ENCODE data around the gene UBN1.

Gene UBN1

DNA sequence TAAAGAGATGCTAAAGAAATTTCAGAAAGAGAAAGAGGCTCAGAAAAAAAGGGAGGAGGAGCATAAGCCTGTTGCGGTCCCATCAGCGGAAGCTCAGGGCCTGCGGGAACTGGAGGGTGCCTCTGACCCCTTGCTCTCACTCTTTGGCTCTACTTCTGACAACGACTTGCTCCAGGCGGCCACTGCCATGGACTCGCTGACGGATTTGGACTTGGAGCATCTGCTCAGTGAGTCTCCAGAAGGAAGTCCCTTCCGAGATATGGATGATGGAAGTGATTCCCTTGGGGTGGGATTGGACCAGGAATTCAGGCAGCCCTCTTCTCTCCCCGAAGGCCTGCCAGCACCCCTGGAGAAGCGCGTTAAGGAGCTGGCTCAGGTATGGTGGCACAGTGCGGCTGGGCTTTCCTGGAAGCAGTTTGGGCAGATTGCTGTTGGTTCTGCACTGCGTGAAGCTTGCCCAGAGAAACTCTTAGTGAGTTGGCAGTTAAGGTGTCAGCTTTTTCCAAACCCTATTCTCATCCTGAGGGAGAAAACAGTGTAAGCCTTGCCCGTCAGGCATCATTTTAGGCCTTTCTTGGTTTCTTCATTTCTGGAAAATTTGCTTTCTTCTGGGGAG, 13.6 kb downstream of the UBN1 start:
- DNase-seq (ENCODE audit: low read depth, low spot score): no peak

DNA sequence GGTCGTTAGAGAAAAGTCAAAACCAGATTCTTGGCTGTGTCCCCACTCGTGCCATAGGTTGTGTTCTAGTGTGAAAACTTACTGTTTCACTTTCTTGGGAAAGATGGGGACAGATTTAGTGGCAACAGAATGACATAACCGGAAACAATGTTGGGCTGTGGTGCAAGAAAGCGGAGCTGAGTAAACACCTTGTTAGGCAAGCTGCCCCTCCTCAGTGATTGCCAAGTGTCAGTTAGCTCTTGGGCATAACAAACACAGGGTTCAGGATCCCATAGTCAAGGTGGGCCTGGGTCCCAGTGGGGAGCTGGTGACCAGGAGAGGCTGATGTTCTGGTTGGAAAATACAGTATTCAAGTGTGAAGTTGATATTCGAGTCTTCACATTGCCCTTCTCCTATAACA, 15.4 kb downstream of the UBN1 start:
- no peak for DNase-seq (ENCODE audit: low read depth, low spot score)

DNA sequence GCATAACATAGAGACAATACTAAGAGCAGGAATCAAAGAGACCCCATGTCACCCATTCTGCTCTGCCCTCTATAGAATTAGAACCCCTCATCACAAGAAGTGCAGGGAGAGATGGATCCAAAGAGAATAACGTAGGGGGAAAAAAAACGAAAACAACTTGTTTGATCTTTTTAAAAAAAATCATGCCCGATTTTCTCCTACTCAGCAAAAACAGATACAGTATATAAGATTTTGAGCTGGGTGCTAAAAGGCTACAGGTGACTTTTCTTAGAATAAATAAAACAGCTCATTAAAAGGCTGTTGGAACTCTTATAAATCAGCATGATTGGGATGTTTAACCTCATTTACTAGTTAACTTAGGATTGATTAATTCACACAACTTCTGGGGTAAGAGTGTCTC, 17.4 kb downstream of the UBN1 start:
- DNase-seq (ENCODE audit: low read depth, low spot score): no peak

DNA sequence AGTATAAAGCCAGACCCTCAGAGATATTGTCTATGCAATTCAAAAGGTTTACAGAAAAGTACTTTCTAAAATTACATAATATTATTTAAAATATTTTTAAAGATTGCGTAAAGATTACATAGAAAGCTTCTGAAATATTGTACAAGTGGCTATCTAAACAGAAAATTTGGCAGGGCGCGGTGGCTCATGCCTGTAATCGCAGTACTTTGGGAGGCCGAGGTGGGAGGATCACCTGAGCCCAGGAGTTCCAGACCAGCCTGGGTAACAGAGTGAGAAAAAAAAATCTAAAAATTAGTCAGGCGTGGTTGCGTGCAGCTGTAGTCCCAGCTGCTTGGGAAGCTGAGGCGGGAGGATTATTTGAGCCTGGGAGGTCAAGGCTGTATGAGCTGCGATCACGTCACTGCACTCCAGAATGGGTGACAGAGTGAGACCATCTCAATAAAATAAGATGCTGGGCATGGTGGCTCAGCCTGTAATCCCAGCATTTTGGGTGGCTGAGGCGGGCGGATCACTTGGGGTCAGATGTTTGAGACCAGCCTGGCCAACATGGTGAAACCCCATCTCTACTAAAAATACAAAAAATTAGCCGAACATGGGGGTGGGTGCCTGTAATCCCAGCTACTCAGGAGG, 18.1 kb downstream of the UBN1 start:
- no peak for DNase-seq (ENCODE audit: low read depth, low spot score)

DNA sequence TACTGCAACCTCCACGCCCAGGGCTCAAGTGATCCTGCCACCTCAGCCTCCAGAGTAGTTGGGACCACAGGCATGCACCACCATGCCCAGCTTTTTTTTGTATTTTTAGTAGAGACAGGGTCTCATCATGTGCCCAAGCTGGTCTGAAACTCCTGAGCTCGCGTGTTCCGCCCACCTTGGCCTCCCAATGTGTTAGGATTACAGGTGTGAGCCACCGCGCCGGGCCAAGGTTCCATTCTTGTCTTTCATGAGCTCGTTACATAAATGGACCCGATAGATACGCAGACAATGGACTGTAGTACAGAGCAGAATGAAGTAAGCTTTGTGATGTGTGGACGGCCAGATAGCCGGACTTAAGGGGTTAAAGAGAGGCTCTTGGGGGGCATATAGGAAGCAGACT, 19.3 kb downstream of the UBN1 start:
- DNase-seq (ENCODE audit: low read depth, low spot score): no peak

DNA sequence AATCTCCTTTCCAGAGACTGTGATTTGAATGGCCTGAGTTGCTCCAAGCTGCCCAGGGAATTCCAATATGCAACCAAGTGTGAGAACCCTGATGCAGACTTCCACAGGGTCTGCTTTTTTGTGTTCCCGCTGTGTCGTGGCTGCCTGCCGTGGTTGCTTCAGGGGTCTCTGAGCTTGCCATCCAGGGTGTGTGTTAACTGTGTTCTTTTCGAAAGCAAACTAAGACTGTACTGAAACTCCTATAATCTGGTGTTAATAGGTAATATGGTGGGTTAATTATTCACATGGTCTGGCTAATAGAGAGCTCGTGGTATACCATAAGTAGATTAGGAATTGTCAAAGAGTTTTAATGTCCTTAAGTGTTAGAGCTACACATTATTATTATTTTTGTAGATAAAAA, 20.7 kb downstream of the UBN1 start:
- DNase-seq (ENCODE audit: low read depth, low spot score): no peak

DNA sequence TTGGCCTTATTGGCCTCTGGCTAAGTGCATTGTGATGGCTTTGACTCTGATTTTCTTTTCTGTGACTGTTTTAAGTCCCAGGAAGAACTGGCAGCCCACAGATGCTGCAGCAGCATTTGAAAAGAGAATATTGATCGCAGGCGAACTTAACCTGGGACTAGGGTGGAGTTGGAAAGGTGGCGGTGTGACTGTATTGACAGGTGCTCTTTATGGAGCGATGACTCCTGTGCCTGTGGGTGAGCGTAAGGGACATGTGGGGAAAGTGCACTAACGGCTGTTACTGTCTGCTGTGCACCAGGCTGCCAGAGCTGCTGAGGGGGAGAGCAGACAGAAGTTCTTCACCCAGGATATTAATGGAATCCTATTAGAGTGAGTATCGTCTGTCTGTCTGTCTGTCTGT, 21.3 kb downstream of the UBN1 start:
- DNase-seq (ENCODE audit: low read depth, low spot score): no peak

DNA sequence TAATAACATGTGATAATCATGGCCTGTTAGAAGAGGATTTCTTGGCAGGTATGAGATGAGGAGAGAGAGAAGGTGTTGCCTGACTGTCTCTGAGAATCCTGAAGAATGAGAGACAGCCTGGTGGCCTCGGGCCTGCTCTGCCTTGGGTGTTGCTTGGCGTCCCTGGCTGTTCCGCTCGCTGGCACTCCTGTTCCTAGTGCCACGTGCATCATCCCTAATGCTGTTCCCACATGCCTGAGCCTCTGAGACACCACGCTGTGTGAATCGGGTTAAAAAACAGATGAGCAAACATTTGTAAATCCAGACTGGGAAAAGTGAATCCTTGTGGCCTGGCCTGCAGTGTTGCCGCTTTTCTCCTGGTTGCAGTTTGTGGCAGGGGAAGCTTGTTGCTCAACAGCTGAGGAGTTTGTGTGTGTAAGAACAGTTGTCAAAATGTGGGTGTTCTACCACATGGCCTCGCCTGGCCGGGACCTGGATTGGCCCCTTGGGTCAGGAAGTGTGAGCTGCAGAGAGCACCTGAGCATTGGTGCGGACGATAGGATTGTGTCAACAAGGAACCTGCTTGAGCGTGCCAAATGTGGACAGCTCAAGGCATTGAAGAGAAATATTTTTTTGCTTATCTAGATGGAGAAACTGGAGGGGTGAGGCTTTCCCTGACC, 22.0 kb downstream of the UBN1 start:
- no peak for DNase-seq (ENCODE audit: low read depth, low spot score)

DNA sequence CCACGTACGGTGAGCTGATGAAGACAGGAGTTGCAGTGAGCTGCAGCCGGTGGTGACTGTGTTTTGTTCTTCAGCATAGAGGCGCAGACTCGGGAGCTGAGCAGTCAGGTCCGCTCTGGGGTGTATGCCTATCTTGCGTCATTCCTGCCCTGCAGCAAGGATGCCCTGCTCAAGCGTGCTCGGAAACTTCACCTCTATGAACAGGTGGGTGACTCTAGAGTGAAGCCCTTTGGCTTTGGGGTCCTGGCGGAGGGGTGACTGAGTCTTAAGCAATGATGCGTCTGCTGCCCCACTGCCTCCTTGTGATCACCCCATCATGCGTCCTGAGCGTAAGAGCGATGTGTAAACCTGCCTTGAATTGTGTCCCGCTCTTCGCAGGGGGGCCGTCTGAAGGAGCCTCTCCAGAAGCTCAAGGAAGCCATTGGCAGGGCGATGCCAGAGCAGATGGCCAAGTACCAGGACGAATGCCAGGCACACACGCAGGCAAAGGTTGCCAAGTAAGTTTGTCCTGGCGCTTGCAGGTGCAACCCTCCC, 22.9 kb downstream of the UBN1 start:
- no peak for DNase-seq (ENCODE audit: low read depth, low spot score)

DNA sequence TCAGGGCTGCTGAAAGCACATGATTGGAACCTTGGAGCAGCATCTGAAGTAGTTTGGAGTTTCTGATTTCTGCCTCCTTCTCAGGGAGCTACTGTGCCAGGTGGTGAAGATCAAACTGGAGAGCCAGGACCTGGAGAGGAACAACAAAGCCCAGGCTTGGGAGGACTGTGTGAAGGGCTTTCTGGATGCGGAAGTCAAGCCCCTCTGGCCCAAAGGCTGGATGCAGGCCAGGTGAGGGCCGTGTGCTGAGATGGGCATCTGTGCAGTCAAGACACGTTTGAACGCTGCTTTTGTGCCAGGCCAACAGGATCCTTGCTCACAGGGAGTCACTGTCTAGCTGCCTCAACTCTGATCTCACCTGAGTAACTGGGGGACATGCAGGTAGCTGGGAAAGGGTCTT, 23.8 kb downstream of the UBN1 start:
- no peak for DNase-seq (ENCODE audit: low read depth, low spot score)

DNA sequence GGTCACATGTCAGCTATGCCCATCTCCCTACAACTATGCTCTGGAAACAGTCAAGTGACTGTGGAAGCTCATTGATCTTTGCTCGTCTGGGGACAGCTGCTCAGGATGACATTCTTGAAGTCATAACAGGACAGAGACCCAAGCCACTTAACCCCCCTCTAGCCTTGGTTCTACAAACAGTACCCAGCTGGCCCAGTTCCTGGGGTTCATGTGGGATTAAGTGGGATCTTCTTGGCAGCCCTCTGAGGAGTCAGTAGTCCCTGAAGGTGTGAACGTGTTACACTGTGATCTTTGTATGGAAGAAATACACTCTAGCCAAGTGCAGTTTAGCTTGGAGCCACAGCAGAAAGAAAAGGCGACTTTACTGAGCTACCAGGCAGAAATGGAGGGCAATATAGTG, 25.8 kb downstream of the UBN1 start:
- no peak for DNase-seq (ENCODE audit: low read depth, low spot score)

DNA sequence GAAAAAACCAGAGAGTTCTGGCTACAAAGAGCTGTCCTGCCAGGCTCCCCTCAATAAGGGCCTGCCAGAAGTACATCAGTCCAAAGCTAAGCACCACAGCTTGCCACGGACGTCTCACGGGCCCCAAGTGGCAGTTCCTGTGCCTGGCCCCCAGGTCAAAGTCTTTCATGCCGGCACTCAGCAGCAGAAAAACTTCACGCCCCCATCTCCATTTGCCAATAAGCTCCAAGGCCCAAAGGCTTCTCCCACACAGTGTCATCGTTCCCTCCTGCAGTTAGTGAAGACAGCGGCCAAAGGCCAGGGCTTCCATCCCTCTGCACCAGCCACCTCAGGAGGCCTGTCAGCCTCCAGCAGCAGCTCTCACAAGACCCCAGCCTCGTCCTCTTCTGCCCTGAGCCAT, 27.4 kb downstream of the UBN1 start:
- DNase-seq (ENCODE audit: low read depth, low spot score): no peak

DNA sequence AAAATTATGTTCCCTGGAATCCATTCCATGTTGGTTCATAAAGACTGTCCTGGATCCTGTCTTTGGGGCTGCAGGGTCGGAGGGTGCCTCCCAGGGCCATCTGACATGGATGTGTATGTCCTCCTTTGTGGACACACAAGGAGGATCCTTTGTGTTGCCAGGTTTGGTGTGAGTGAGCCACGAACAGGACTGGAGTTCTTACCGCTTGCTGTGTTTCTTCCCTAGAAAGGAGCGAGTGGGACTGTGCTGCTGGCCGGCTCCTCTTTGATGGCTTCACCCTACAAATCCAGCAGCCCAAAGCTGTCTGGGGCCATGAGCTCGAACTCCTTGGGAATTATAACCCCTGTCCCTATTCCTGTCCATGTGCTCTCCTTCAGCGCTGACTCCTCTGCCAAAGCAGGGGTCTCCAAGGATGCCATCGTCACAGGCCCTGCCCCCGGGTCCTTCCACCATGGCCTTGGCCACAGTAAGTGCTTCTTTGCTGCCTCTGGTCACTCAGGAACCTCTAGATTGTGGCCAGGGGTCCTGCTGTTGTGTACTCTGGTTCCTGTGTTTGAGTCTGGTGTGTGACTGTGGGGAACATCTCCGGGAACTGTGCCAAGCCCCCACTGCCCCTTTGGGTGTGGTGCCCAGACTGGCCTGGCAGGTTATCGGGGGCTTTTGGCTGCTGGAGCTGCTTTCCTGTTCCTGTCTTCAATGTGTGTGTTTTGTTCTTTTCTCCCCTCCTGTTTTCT, 29.5 kb downstream of the UBN1 start:
- no peak for DNase-seq (ENCODE audit: low read depth, low spot score)

DNA sequence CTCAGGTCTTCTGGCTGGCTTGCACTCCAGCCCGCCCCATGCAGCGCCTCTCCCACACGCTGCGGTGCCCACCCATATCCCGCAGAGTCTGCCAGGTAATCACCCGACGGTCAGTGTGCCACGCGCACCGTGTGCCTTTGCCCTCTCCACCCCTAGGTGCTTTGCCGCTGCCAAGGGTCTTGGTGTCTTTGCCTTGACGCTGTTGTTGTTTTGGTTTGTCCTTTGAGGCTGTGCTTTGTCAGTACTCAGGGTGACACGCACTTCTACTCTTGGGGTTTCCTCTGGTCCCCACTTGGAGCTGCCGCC, 30.1 kb downstream of the UBN1 start:
- DNase-seq (ENCODE audit: low read depth, low spot score): no peak

DNA sequence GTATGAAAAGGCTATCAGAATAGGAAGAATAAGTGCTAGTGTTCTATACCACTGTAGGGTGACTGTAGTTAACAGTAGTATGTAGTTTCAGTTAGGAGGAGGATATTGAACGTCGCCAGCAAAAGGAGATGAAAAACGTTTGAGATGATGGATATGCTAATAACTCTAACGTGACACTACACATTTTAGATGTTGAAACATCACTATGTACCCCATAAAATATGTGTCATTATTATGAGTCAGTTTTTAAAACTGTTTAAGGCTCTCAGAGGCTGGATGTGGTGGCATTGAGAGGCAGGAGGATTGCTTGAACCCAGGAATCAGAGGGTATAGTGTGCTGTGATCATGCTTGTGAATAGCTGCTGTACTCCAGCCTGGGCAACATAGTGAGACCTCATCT, 31.8 kb downstream of the UBN1 start:
- no peak for DNase-seq (ENCODE audit: low read depth, low spot score)

DNA sequence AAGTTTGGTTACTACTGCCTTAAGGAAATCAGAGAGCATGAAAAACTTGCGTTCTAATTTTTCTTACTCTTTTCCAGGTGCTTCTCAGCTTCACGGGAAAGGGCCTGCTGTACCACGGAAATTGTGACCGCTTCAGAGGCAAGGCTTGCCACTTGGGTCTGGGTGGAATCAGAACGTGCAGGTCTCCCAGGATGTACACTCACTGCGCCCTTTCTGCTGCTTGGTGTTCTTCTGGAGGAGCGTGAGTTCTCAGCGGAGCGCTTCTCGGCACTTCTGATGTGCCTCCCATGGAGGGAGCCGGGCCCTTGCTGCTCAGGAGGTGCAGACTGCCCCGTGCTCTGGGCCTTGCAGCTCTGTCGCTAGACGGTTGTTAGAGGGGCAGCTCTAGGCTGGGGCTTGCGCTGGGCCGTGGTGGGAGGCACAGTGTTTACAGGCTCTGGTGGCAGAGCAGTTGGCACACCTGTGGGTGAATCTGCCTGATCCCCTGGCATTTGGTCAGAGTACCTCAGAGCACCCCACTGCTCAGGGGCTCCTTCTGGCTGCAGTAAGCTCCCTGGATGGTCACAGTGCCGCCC, 32.8 kb downstream of the UBN1 start:
- no peak for DNase-seq (ENCODE audit: low read depth, low spot score)

DNA sequence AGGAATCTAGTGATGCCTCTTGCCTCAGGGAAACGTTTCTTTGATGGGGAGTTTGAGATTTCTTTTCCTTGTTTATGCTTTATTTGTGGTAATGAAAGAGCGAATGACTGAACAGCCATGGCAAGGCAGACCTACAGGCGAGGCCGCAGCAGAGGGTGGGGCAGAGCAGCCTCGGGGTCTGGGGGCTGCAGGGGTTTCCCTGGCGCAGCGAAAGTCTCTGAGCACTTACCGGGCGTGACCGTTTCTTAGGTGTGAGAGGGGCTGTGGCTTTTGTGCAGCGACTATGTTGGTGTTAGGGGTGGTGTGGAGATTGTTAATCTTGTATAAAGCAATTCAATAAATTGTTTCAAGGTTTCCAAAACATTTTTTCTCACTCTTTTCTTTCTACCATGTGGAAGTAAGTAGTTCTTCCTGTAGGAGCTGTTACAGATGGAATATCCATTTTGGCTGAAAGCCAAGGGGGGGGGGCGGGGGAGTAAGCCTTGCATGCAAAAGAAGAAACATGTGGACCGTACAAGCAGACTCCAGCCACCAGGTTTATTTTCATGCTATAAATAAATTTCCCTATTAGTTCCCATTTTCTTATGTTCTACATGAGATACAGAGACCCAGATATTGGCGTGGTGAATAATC, 34.8 kb downstream of the UBN1 start:
- no peak for DNase-seq (ENCODE audit: low read depth, low spot score)

DNA sequence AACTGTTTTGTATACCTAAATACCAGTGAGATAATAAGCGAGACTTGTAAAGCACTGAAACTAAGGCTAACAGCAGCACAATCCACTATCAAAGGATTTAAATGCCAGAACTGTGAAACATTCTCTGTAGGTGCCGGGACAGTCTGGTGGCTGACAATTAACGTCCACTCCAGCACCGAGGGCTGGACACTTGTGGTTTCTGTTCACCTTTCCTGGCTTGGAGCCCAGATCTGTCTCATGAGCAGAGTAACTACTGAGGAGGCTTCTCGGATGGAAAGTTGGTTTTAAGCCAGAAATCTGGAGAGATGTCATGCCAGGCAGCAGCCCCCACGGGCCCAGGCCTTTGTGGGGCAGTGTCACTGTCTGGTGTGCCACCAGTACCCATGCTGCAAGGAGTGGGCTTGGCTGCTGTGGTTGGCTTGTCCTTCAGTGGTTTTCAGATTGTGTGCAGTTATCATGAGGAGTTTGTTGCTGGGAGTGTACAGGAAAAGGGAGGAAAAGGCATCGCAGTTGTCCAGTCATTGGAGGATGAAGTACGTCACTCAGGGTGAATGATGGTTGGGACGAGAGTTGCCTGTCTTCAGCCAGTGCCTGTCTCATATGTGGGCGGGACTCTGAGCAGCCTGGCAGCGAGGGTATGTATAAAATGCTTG, 35.5 kb downstream of the UBN1 start:
- no peak for DNase-seq (ENCODE audit: low read depth, low spot score)

DNA sequence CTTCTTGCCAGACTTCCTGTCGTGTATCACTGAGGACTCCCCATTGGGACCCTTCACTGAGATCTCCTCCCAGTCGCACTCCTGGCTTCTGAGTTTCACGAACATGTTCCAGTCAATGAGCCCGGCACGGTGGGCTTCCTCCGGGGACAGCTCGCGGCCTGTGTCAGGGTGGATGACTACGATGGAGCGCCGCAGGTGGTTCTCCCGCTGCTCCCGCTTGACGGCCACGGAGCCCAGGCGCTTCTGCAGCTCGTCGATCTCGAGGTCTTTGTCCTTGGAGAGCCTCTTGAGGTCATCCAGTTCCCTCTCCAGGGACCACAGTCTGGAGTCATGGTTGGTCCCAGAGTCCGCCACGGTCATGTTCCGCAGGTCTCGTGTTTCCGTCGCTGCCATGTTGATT, 36.2 kb downstream of the UBN1 start:
- no peak for DNase-seq (ENCODE audit: low read depth, low spot score)

DNA sequence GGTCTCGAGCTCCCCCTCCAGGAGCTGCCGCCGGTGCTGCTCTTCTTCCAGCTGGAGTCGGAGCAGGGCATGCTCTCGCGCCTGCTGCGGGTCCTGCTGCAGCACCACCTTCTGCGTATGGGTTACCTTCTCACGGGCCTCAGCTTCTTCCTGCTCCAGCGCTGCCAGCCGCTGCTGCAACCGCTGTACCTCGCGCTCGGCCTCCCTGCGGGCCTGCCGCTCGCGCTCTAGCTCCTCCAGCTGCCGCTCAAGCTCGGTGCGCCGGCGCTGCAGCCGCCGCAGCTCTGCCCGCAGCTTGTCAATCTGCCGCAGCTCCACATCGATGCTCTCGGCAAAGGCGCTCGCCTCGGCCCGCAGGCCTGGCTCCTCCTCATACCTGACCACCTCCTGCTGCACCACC, 36.9 kb downstream of the UBN1 start:
- DNase-seq (ENCODE audit: low read depth, low spot score): no peak

All from ELF-1 (cell line).